Measurements from ENCODE around the gene DCAF6. TPM values are rescaled to one million over a fixed set of nuclear protein-coding genes. Genes with fewer than 3 reads are reported as not detected.

DCAF6 gene
- total RNA-seq, 1 donor from 2014 or later: 32.9 TPM

DNA sequence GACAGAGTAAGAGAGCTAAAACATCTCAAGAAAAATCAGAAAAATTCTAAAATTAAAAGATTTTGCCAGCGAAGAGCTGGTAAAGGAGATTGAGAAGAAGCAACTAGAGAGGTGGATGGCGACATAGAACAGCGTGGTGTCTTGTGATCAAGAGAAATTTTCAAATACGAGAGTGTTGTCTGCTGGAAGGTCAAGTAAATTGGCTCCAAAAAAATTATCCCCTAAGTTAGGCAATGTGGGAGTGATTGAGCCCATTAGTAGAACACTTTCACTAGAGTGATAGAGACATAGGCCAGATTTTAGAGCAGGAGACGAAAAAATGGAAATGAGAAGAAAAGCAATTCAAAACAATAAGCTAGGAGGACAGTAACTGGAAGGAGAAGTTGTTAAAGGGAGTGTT lies 94.7 kb downstream of the DCAF6 start:
- DNase-seq (no peak), ATAC-seq (ENCODE audit: low read depth) (no peak)
- POLR2A ChIA-PET: no interaction called here
- H3K27ac Mint-ChIP-seq: no peak overlapping the region
- peaks cover 7% of the 10 kb centered on the region for H3K36me3 Mint-ChIP-seq (ENCODE audit: low read depth)
- H3K4me1 Mint-ChIP-seq: no peaks in the 10 kb centered on the region
- TF ChIP-seq CTCF (IDR thresholded peaks at IDR 0.05): no peak
- CTCF ChIA-PET: no interaction called here
- H3K9me3 Mint-ChIP-seq: no peaks in the 10 kb centered on the region
- intact Hi-C loops (cut with micrococcal nuclease): no loop called here
- no peak overlapping the region for H3K4me3 Mint-ChIP-seq
- no peaks in the 10 kb centered on the region for H3K27me3 Mint-ChIP-seq

DNA sequence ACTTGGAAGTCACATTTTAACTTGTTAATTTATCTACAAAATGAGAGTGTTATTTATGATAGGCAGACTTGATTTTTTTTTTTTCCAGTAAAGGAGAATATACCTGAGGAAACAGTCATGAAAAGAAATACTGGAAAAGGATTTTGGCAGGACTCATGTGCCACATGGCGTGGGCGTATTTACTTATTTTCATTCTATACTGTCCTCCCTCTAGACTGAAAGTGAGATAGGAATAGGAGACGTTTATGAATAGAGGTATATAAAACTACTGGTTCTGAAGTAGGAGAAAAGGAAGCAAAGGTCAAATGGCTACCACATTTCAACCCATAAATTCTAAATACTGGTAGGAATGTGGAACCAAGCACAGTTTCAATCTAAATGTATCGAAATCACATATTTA lies 95.1 kb downstream of the DCAF6 start:
- no peak for TF ChIP-seq CTCF (IDR thresholded peaks at IDR 0.05)
- Mint-ChIP-seq H3K27ac (no peak overlapping the region), H3K4me3 (no peak overlapping the region), H3K27me3 (no peaks in the 10 kb centered on the region), H3K36me3 (ENCODE audit: low read depth) (peaks cover 7% of the 10 kb centered on the region), H3K4me1 (no peaks in the 10 kb centered on the region), H3K9me3 (no peaks in the 10 kb centered on the region)
- CTCF ChIA-PET: no interaction called here
- POLR2A ChIA-PET: no interaction called here
- intact Hi-C loops (cut with micrococcal nuclease): no loop called here
- DNase-seq (no peak), ATAC-seq (ENCODE audit: low read depth) (no peak)

DNA sequence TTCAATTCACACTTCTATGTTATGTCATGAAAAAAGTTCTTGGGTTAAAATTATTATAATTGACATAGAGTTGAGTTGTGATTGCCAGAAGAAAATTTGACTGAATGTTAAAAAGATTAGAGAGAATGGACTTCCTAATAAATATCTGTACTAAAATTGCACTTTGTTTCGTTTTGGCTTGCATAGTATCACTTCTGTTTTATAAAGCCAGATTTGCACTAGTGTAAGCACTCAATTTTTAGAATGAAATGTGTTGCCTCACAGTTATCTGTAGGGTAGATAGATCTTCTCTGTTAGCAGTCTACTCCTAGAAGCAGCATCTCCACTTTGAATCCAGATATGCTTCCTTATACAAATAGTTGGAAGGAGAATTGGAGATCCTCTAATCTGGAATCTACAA lies 95.5 kb downstream of the DCAF6 start:
- TF ChIP-seq CTCF (IDR thresholded peaks at IDR 0.05): no peak
- Mint-ChIP-seq H3K27ac (no peak overlapping the region), H3K27me3 (no peaks in the 10 kb centered on the region), H3K36me3 (ENCODE audit: low read depth) (peaks cover 7% of the 10 kb centered on the region), H3K9me3 (no peaks in the 10 kb centered on the region), H3K4me1 (no peaks in the 10 kb centered on the region), H3K4me3 (no peak overlapping the region)
- intact Hi-C loops (cut with micrococcal nuclease): no loop called here
- ATAC-seq (ENCODE audit: low read depth): no peak
- DNase-seq: no peak
- ChIA-PET CTCF (no interaction called here), POLR2A (no interaction called here)

DNA sequence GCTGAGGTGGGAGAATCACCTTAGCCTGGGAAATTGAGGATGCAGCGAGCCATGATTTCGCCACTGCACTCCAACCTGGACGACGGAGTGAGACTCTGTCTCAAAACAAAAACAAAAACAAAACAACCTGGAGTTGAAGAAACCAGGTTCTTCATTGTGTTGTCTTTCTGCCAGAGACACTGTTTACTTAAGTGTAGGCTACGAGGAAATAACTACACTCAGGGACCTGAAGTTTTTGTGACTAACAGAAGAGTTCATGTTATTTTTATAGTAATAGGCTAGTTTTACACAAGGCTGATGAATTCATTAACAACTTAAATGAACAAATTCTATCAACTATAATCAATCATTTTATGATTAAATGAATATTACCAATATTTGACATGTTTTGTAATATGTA lies 98.9 kb downstream of the DCAF6 start:
- Mint-ChIP-seq H3K4me1 (no peaks in the 10 kb centered on the region), H3K9me3 (no peaks in the 10 kb centered on the region), H3K27ac (no peak overlapping the region), H3K27me3 (no peaks in the 10 kb centered on the region), H3K36me3 (ENCODE audit: low read depth) (peaks cover 7% of the 10 kb centered on the region), H3K4me3 (no peak overlapping the region)
- DNase-seq: no peak
- no peak for TF ChIP-seq CTCF (IDR thresholded peaks at IDR 0.05)
- CTCF ChIA-PET: no interaction called here
- POLR2A ChIA-PET: no interaction called here
- ATAC-seq (ENCODE audit: low read depth): no peak
- intact Hi-C loops (cut with micrococcal nuclease): no loop called here

DNA sequence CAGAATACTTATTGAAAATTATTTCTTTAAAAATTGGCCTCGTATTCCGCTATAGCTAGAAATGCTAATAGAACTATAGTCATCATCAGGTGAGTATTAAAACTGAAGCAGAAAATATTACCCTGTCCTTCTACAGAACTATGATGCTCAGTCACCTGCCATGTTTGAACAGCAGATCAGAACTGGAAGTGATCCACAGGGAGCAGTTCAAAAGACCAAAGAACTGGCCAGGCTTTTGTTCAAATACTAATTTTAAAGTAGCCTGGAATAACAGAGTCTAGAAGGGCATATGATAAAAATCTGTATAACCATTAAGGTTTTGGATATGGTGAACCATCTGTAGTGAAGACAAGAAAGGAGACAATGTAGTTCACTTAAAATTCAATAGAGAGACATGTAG lies 105.9 kb downstream of the DCAF6 start:
- DNase-seq (no peak), ATAC-seq (ENCODE audit: low read depth) (no peak)
- Mint-ChIP-seq H3K36me3 (ENCODE audit: low read depth) (peaks cover 33% of the 10 kb centered on the region), H3K27ac (no peak overlapping the region), H3K27me3 (no peaks in the 10 kb centered on the region), H3K4me3 (no peak overlapping the region), H3K4me1 (no peaks in the 10 kb centered on the region), H3K9me3 (no peaks in the 10 kb centered on the region)
- POLR2A ChIA-PET: no interaction called here
- intact Hi-C loops (cut with micrococcal nuclease): no loop called here
- CTCF ChIA-PET: no interaction called here
- TF ChIP-seq CTCF (IDR thresholded peaks at IDR 0.05): no peak

All from activated B cell treated with CpG ODN at 0.5 μM for 24 hours (primary cell).